ENCODE measurements around the gene NHERF1. TPM values are rescaled to one million over a fixed set of nuclear protein-coding genes. Genes with fewer than 3 reads are reported as not detected.

The NHERF1 gene
- total RNA-seq, 1 donor from 2014 or later: 86.9 TPM

DNA sequence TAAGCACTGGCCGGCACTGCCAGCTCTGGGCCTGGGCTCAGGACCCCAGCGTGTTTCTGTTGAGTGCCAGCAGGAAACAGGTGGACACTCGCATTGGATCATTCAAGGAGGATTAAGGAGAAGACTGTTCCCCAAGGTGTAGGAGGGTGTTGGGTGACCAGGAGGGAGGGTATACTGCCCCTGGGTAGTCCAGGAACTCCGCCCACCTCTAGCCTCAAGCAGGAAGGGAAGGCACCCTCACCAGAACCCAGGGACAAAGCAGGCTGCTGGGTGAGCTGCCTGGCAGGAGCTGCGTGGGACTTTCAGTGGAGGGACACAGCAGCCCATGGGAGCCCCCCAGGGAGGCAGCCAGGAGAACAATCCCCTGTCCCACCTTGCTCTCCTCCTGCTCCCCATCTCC is 19.1 kb upstream of the NHERF1 start:
- H3K4me3 Mint-ChIP-seq: no peak overlapping the region
- H3K27me3 Mint-ChIP-seq: peaks cover 3% of the 10 kb centered on the region
- no peaks in the 10 kb centered on the region for H3K9me3 Mint-ChIP-seq
- TF ChIP-seq, protein P1, sequence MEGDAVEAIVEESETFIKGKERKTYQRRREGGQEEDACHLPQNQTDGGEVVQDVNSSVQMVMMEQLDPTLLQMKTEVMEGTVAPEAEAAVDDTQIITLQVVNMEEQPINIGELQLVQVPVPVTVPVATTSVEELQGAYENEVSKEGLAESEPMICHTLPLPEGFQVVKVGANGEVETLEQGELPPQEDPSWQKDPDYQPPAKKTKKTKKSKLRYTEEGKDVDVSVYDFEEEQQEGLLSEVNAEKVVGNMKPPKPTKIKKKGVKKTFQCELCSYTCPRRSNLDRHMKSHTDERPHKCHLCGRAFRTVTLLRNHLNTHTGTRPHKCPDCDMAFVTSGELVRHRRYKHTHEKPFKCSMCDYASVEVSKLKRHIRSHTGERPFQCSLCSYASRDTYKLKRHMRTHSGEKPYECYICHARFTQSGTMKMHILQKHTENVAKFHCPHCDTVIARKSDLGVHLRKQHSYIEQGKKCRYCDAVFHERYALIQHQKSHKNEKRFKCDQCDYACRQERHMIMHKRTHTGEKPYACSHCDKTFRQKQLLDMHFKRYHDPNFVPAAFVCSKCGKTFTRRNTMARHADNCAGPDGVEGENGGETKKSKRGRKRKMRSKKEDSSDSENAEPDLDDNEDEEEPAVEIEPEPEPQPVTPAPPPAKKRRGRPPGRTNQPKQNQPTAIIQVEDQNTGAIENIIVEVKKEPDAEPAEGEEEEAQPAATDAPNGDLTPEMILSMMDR (conservative IDR thresholded peaks at IDR 0.05): no peak
- DNase-seq (ENCODE audit: extremely low spot score, unreplicated experiment): no peak
- H3K27ac Mint-ChIP-seq: no peak overlapping the region
- no peaks in the 10 kb centered on the region for H3K36me3 Mint-ChIP-seq
- H3K4me1 Mint-ChIP-seq (ENCODE audit: unreplicated experiment): no peaks in the 10 kb centered on the region

DNA sequence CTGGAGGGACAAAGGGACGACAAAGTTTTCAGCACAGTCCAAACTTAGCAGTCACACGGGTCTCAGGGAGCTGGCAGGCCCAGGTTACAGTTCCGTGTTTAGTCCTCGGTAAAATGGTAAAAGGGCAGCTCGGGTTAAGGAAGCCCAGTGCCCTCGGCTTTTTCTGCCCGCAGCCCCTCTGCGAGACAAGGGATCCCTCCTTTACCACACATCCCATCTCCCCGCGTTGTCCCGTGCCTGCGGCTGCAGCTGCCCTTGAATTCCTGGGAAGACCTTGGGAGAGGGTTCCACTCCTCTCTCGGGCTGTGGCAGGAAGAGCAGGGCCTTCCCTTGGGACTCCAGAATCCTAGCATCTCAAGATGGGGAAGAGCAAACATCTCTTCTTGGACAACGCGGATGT is 18.6 kb upstream of the NHERF1 start:
- Mint-ChIP-seq H3K27ac (no peak overlapping the region), H3K36me3 (no peaks in the 10 kb centered on the region), H3K9me3 (no peaks in the 10 kb centered on the region), H3K27me3 (no peaks in the 10 kb centered on the region), H3K4me3 (no peak overlapping the region), H3K4me1 (ENCODE audit: unreplicated experiment) (no peaks in the 10 kb centered on the region)
- no peak for DNase-seq (ENCODE audit: extremely low spot score, unreplicated experiment)
- TF ChIP-seq, protein P1 (conservative IDR thresholded peaks at IDR 0.05): no peak

DNA sequence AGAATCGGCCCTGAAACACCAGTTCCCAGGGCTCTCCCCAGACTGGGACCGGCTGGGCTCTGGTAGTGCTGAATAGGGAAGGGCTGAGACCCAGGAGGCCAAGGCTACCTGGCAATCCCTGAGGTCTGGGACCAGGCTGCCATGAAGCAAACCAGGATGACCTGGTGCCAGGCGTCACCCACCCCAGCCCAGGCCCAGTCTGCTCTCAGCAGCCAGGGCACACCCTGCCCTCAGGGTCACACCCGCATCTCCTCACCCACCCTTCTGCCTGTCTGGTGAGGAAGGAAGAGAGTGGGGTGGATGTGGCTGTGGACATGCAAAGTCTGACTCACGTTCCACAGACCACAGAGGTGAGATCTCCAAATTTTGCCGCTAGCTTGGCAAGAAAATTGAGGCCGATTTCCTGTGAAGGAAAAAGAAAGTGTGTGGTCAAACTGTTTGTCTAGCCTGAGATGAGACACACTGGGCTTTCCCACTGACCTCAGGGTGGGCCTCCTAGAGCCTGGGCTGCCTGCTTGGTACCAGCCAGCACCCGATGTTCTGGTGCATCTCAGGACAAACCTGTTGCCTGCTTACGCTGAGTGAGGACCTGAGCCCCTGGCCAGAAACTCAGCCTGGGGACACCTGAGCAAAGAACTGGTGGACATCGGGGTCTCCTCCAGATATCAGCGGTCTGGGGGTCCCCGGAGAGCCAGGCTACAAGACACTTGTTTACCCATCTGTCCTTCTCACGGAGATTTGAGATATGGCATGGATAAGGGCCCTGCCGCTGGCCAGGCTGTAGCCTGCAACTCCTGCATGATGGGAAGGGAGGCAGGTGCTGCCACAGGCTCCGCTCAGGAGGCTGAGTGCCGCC is 17.7 kb upstream of the NHERF1 start:
- H3K36me3 Mint-ChIP-seq: no peaks in the 10 kb centered on the region
- TF ChIP-seq, protein P1 (conservative IDR thresholded peaks at IDR 0.05): no peak
- H3K4me3 Mint-ChIP-seq: no peak overlapping the region
- peaks cover 2% of the 10 kb centered on the region for H3K27me3 Mint-ChIP-seq
- no peaks in the 10 kb centered on the region for H3K9me3 Mint-ChIP-seq
- DNase-seq (ENCODE audit: extremely low spot score, unreplicated experiment): no peak
- H3K4me1 Mint-ChIP-seq (ENCODE audit: unreplicated experiment): no peaks in the 10 kb centered on the region
- H3K27ac Mint-ChIP-seq: no peak overlapping the region

DNA sequence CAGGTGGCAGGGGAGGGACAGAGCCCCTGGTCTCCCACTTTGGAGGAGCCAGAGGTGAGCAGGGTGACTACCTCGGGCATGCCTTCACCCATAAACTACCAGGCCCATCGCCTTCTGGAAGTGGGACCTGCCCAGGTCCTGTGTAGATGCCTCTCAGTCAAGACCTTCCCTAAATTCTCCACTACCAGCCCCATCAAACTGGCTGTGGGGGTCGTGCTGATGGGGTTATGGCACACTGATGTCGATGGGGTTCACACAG is 17.2 kb upstream of the NHERF1 start:
- Mint-ChIP-seq H3K27ac (no peak overlapping the region), H3K36me3 (no peaks in the 10 kb centered on the region), H3K27me3 (peaks cover 7% of the 10 kb centered on the region), H3K4me1 (ENCODE audit: unreplicated experiment) (peaks cover 3% of the 10 kb centered on the region), H3K4me3 (no peak overlapping the region), H3K9me3 (no peaks in the 10 kb centered on the region)
- no peak for DNase-seq (ENCODE audit: extremely low spot score, unreplicated experiment)
- TF ChIP-seq, protein P1 (conservative IDR thresholded peaks at IDR 0.05): no peak

DNA sequence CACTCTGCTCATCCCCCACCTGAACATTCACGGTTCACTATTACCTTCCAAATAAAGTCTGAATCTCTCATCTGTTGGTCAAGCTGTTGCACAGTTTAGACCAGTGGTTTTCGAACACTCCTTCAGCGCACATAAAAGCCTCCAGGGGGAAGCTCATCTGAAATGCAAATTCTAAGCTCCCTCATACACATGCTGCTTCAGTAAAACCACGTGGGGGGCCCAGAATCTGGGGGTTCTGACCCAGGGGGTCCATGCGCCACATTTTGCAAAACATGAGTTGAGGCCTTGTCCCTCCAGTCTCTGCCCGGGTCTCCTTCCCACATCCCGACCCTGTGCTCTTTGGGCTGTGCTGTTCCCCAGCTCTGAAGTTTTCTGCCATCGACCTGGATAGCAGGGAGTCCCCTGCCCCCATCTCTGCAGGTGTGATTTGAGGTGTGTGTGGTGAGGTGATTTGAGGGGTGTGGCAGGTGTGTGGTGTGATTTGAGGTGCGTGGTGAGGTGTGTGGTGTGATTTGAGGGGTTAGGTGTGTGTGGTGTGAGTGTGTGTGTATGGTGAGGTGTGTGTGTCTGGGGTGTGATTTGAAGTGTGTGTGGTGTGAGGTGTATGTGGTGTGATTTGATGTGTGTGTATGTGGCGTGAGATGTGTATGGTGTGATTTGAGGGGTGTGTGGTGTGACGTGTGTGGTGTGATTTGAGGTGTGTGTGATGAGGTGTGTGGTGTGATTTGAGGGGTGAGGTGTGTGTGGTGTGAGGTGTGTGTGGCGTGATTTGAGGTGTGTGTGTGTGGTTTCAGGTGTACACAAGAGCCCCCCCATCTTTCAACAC is 16.2 kb upstream of the NHERF1 start:
- DNase-seq (ENCODE audit: extremely low spot score, unreplicated experiment): no peak
- TF ChIP-seq, protein P1 (conservative IDR thresholded peaks at IDR 0.05): no peak
- Mint-ChIP-seq H3K9me3 (no peaks in the 10 kb centered on the region), H3K4me3 (no peak overlapping the region), H3K27ac (no peak overlapping the region), H3K4me1 (ENCODE audit: unreplicated experiment) (peaks cover 6% of the 10 kb centered on the region), H3K36me3 (no peaks in the 10 kb centered on the region), H3K27me3 (peaks cover 11% of the 10 kb centered on the region)

Data from type B pancreatic cell (in vitro differentiated cells).